ENCODE data around the gene SPINK8. TPM values are rescaled to one million over a fixed set of nuclear protein-coding genes. Genes with fewer than 3 reads are reported as not detected.

SPINK8 gene
- total RNA-seq, 6 experiments from 2014 or later: not detected

DNA sequence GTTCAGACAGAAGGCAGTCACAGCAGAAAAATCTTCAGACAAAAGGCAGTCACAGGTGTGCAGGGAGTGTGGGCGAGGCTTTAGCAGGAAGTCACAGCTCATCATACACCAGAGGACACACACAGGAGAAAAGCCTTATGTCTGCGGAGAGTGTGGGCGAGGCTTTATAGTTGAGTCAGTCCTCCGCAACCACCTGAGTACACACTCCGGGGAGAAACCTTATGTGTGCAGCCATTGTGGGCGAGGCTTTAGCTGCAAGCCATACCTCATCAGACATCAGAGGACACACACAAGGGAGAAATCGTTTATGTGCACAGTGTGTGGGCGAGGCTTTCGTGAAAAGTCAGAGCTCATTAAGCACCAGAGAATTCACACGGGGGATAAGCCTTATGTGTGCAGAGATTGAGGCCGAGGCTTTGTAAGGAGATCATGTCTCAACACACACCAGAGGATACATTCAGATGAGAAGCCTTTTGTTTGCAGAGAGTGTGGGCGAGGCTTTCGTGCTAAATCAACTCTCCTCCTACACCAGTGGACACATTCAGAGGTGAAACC, 65.0 kb downstream of the SPINK8 start:
- no peak overlapping the region for H3K4me3 ChIP-seq

GRCh38 chr3:48267782-48268181, 65.7 kb downstream of the SPINK8 start:
- intact Hi-C loops (cut with DNase I): no loop called here
- DNase-seq: no peak
- TF ChIP-seq POLR2A (IDR thresholded peaks at IDR 0.05) (no peak), CTCF (IDR thresholded peaks at IDR 0.05) (no peak)
- 48% methylated on average over 2 of the region's 2 CpGs for WGBS (ENCODE audit: insufficient coverage, low coverage, low lambda C conversion rate, missing lambda C conversion rate)
- Histone ChIP-seq H3K36me3 (no peaks in the 10 kb centered on the region), H3K27ac (no peak overlapping the region), H3K4me1 (no peaks in the 10 kb centered on the region), H3K27me3 (no peaks in the 10 kb centered on the region), H3K4me3 (no peak overlapping the region), H3K9me3 (no peaks in the 10 kb centered on the region)
- no peak for ATAC-seq

More for the DNA sequence above, 65.0 kb downstream of the SPINK8 start:
- no peak overlapping the region for H3K27ac ChIP-seq
- H3K27me3 ChIP-seq: no peaks in the 10 kb centered on the region
- no peaks in the 10 kb centered on the region for H3K4me1 ChIP-seq
- H3K9me3 ChIP-seq: no peaks in the 10 kb centered on the region
- no peaks in the 10 kb centered on the region for H3K36me3 ChIP-seq
- no peak for DNase-seq
- 67% methylated on average over 7 of the region's 13 CpGs for WGBS (ENCODE audit: insufficient coverage, low coverage, low lambda C conversion rate, missing lambda C conversion rate)
- intact Hi-C loops (cut with DNase I): no loop called here
- ATAC-seq: peak in 1 of 4 donors; percentile 20
- TF ChIP-seq CTCF (IDR thresholded peaks at IDR 0.05) (no peak), POLR2A (IDR thresholded peaks at IDR 0.05) (no peak)

- DNase-seq: no peak
- Histone ChIP-seq H3K27me3 (no peaks in the 10 kb centered on the region), H3K9me3 (no peaks in the 10 kb centered on the region), H3K27ac (no peak overlapping the region), H3K36me3 (peaks cover 0 to 11% (median 0%) of the 10 kb centered on the region in 4 donors), H3K4me1 (no peaks in the 10 kb centered on the region), H3K4me3 (no peak overlapping the region)
- 100% methylated on average over 1 of the region's 1 CpG for WGBS (ENCODE audit: insufficient coverage, low coverage, low lambda C conversion rate, missing lambda C conversion rate)
- no peak for ATAC-seq
- intact Hi-C loops (cut with DNase I): no loop called here
- no peak for TF ChIP-seq POLR2A (IDR thresholded peaks at IDR 0.05)
- TF ChIP-seq CTCF (IDR thresholded peaks at IDR 0.05): no peak
Observed at GRCh38 chr3:48258530-48258929, 74.9 kb downstream of the SPINK8 start.

MicroRNAs encoded within 50 kb of the gene (microRNA counts, 767-probe panel; counts per million panel counts)
- 237 counts per million for microRNA hsa-miR-2115-5p

Small RNA genes within 50 kb of the gene (microRNA-seq; reads per million reads assigned to microRNA genes)
- 0 reads per million in 2 donors for gene MIR2115

Small RNA genes within 50 kb of the gene (small RNA-seq; reads per million reads assigned to genes)
- gene MIR2115 (0 reads per million in 2 experiments), gene RF00019 (0 reads per million in 2 experiments), gene RN7SL321P (0 reads per million in 2 experiments)

Other genes starting within 250 kb of the SPINK8 start
- 1 to 10 TPM in 2 of 6 experiments, under 1 TPM in 4; 0.27 to 8.8 (median 0.56) TPM for gene CDC25A, start 145.2 kb downstream of the SPINK8 start, total RNA-seq
- under 1 TPM in 2 of 6 experiments, not detected in 4; 0.46 to 0.50 TPM for gene CAMP, start 110.2 kb downstream of the SPINK8 start, total RNA-seq
- 1 to 10 TPM; 2.2 to 3.6 (median 2.5) TPM for gene ZNF589, start 92.6 kb downstream of the SPINK8 start, total RNA-seq
- gene NME6, start 32.3 kb downstream of the SPINK8 start, total RNA-seq: 10 to 100 TPM in 5 of 6 experiments, 1 to 10 TPM in 1; 9.4 to 19.2 (median 13.5) TPM
- gene FBXW12, start 38.6 kb upstream of the SPINK8 start, total RNA-seq: not detected
- 100 to 1,000 TPM in 2 of 6 experiments, 10 to 100 TPM in 4; 65.9 to 132 (median 86.5) TPM for gene PLXNB1, start 96.4 kb upstream of the SPINK8 start, total RNA-seq
- gene CCDC51, start 106.5 kb upstream of the SPINK8 start, total RNA-seq: 10 to 100 TPM in 2 of 6 experiments, 1 to 10 TPM in 4; 5.9 to 16.0 (median 8.1) TPM
- 100 to 1,000 TPM in 2 of 6 experiments, 10 to 100 TPM in 4; 64.8 to 182 (median 80.1) TPM for gene TMA7, start 106.6 kb upstream of the SPINK8 start, total RNA-seq
- gene ATRIP, start 113.1 kb upstream of the SPINK8 start, total RNA-seq: 1 to 10 TPM; 2.4 to 4.5 (median 3.2) TPM
- gene SHISA5, start 170.5 kb upstream of the SPINK8 start, total RNA-seq: 100 to 1,000 TPM in 4 of 6 experiments, 10 to 100 TPM in 2; 76.3 to 118 (median 101) TPM
- gene PFKFB4, start 223.1 kb upstream of the SPINK8 start, total RNA-seq: 10 to 100 TPM in 1 of 6 experiments, 1 to 10 TPM in 4, under 1 TPM in 1; 0.59 to 10.8 (median 1.4) TPM
- not detected for gene UCN2, start 230.1 kb upstream of the SPINK8 start, total RNA-seq

Measured in right lobe of liver (tissue), 6 donors.